ENCODE results near the gene FAM120A. TPM values are rescaled to one million over a fixed set of nuclear protein-coding genes. Genes with fewer than 3 reads are reported as not detected.

The FAM120A gene
- total and polyA plus RNA-seq, 2 of the 13 experiments (the other 11 are each of a cell fraction or from before 2014, with no cell fraction given) = 41.3 to 44.4 TPM

DNA sequence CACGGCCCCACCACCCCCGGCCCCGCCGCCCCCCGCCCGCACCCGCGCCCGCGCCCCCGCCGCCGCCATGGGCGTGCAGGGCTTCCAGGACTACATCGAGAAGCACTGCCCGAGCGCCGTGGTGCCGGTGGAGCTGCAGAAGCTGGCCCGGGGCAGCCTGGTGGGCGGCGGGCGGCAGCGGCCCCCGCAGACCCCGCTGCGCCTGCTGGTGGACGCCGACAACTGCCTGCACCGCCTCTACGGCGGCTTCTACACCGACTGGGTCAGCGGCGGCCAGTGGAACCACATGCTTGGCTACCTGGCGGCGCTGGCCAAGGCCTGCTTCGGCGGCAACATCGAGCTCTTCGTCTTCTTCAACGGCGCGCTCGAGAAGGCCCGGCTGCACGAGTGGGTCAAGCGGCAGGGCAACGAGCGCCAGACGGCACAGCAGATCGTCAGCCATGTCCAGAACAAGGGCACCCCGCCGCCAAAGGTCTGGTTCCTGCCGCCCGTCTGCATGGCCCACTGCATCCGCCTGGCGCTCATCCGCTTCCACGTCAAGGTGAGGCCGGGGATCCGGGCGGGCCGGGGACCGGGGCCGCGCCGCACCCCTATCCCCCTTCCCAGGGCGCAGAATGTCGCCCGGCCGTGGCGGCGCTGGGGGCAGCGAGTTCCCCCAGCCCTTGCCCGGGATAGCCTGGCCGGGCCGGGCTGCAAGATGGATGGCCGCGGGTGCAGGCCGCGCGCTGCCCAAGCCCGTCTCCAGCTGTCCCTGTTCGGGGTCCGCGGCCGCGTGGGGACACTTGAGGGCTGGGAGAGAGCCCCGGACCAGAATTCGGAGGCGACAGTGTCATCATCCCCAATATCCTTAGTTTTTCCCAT, 594 bp downstream of the FAM120A start (continued):
- no peak for TF ChIP-seq FOSL1 (CRISPR knock-in tag; IDR thresholded peaks at IDR 0.05; ENCODE audit: borderline replicate concordance)
- no peak for TF ChIP-seq SP1 (IDR thresholded peaks at IDR 0.05)
- no peak for TF ChIP-seq SP1 (CRISPR knock-in tag; IDR thresholded peaks at IDR 0.05)
- TF ChIP-seq, protein P1, sequence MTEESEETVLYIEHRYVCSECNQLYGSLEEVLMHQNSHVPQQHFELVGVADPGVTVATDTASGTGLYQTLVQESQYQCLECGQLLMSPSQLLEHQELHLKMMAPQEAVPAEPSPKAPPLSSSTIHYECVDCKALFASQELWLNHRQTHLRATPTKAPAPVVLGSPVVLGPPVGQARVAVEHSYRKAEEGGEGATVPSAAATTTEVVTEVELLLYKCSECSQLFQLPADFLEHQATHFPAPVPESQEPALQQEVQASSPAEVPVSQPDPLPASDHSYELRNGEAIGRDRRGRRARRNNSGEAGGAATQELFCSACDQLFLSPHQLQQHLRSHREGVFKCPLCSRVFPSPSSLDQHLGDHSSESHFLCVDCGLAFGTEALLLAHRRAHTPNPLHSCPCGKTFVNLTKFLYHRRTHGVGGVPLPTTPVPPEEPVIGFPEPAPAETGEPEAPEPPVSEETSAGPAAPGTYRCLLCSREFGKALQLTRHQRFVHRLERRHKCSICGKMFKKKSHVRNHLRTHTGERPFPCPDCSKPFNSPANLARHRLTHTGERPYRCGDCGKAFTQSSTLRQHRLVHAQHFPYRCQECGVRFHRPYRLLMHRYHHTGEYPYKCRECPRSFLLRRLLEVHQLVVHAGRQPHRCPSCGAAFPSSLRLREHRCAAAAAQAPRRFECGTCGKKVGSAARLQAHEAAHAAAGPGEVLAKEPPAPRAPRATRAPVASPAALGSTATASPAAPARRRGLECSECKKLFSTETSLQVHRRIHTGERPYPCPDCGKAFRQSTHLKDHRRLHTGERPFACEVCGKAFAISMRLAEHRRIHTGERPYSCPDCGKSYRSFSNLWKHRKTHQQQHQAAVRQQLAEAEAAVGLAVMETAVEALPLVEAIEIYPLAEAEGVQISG (CRISPR knock-in tag; IDR thresholded peaks at IDR 0.05) = peak; percentile 37; the same call in 1 of the 2 replicates
- no peak for TF ChIP-seq ELF3 (CRISPR knock-in tag; IDR thresholded peaks at IDR 0.05)
- no peak for TF ChIP-seq CTCF (CRISPR knock-in tag; IDR thresholded peaks at IDR 0.05)
- TF ChIP-seq THRA (CRISPR knock-in tag; IDR thresholded peaks at IDR 0.05; ENCODE audit: borderline replicate concordance) = no peak
- TF ChIP-seq ZNF264 (CRISPR knock-in tag; IDR thresholded peaks at IDR 0.05) = 0 out of 2 replicates have a peak, but pooled peaks have one; percentile 36
- no peak for TF ChIP-seq AHR (CRISPR knock-in tag; IDR thresholded peaks at IDR 0.05)
- no peak for TF ChIP-seq ZNF510 (CRISPR knock-in tag; IDR thresholded peaks at IDR 0.05; ENCODE audit: low read depth)
- TF ChIP-seq ATF1 (CRISPR knock-in tag; IDR thresholded peaks at IDR 0.05) = no peak
- no peak for TF ChIP-seq DBP (CRISPR knock-in tag; IDR thresholded peaks at IDR 0.05; ENCODE audit: not compliant biosample characterization)
- TF ChIP-seq IKZF1 (IDR thresholded peaks at IDR 0.05) = no peak
- TF ChIP-seq PRMT3 (CRISPR knock-in tag; IDR thresholded peaks at IDR 0.05; ENCODE audit: borderline replicate concordance, low read depth) = no peak
- TF ChIP-seq FOXO4 (CRISPR knock-in tag; conservative IDR thresholded peaks at IDR 0.05) = no peak
- no peak for TF ChIP-seq CHD2 (IDR thresholded peaks at IDR 0.05; ENCODE audit: low read depth, low read length)
- TF ChIP-seq, protein P2, sequence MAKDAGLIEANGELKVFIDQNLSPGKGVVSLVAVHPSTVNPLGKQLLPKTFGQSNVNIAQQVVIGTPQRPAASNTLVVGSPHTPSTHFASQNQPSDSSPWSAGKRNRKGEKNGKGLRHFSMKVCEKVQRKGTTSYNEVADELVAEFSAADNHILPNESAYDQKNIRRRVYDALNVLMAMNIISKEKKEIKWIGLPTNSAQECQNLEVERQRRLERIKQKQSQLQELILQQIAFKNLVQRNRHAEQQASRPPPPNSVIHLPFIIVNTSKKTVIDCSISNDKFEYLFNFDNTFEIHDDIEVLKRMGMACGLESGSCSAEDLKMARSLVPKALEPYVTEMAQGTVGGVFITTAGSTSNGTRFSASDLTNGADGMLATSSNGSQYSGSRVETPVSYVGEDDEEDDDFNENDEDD (CRISPR knock-in tag; IDR thresholded peaks at IDR 0.05; ENCODE audit: borderline replicate concordance) = no peak
- TF ChIP-seq, protein P3, sequence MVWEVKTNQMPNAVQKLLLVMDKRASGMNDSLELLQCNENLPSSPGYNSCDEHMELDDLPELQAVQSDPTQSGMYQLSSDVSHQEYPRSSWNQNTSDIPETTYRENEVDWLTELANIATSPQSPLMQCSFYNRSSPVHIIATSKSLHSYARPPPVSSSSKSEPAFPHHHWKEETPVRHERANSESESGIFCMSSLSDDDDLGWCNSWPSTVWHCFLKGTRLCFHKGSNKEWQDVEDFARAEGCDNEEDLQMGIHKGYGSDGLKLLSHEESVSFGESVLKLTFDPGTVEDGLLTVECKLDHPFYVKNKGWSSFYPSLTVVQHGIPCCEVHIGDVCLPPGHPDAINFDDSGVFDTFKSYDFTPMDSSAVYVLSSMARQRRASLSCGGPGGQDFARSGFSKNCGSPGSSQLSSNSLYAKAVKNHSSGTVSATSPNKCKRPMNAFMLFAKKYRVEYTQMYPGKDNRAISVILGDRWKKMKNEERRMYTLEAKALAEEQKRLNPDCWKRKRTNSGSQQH (CRISPR knock-in tag; IDR thresholded peaks at IDR 0.05; ENCODE audit: low read depth) = 0 out of 2 replicates have a peak, but pooled peaks have one; percentile 31

Measured in HepG2 (cell line).